CD4-positive, alpha-beta T cell treated with Interleukin-12 subunit alpha and Interleukin-12 subunit beta, for 1 hour (primary cell): ENCODE measurements around the gene IFNK.
"Not testable (repeated sequence)": the region's sequence is repeated elsewhere in the genome, so short reads cannot be mapped to it uniquely, and the experiment has no call there.

ENCODE experiments used
- DNase-seq: peaks from one replicate; pipeline ENCODE4 v3.0.0-alpha.2; 2020

The IFNK gene

GRCh38 chr9:27524236-27524635 is at the start of gene IFNK:
TSS of gene IFNK (plus strand) at chr9:27524290. CDS start at chr9:27524337, 47 bp downstream.
- no peak for DNase-seq

- DNase-seq = no peak
Measured at GRCh38 chr9:27474305-27474704, 49.8 kb upstream of the IFNK start.

- DNase-seq = no peak
Measured at GRCh38 chr9:27475057-27475595, 49.0 kb upstream of the IFNK start.

GRCh38 chr9:27476870-27477515 is 47.1 kb upstream of the IFNK start:
- DNase-seq = no peak

GRCh38 chr9:27478322-27478721 is 45.8 kb upstream of the IFNK start:
- no peak for DNase-seq

GRCh38 chr9:27482709-27483108 is 41.4 kb upstream of the IFNK start:
- no peak for DNase-seq

- DNase-seq = no peak
Measured at GRCh38 chr9:27483576-27483975, 40.5 kb upstream of the IFNK start.

- no peak for DNase-seq
Measured at GRCh38 chr9:27485158-27485557, 38.9 kb upstream of the IFNK start.

GRCh38 chr9:27487128-27487640 is 36.9 kb upstream of the IFNK start:
- no peak for DNase-seq

- no peak for DNase-seq
Measured at GRCh38 chr9:27487927-27488326, 36.2 kb upstream of the IFNK start.

GRCh38 chr9:27489087-27489876 is 34.8 kb upstream of the IFNK start:
- no peak for DNase-seq

GRCh38 chr9:27491154-27491553 is 32.9 kb upstream of the IFNK start:
- DNase-seq = no peak

GRCh38 chr9:27495480-27496134 is 28.5 kb upstream of the IFNK start:
- no peak for DNase-seq

GRCh38 chr9:27496135-27496504 is 28.0 kb upstream of the IFNK start:
- DNase-seq = no peak

- no peak for DNase-seq
Measured at GRCh38 chr9:27497883-27498417, 26.1 kb upstream of the IFNK start.

GRCh38 chr9:27499451-27499850 is 24.6 kb upstream of the IFNK start:
- DNase-seq = no peak

GRCh38 chr9:27500902-27501301 is 23.2 kb upstream of the IFNK start:
- DNase-seq = not testable (repeated sequence)

- no peak for DNase-seq
Measured at GRCh38 chr9:27503623-27504022, 20.5 kb upstream of the IFNK start.

- DNase-seq = no peak
Measured at GRCh38 chr9:27504259-27504658, 19.8 kb upstream of the IFNK start.

GRCh38 chr9:27505744-27506161 is 18.3 kb upstream of the IFNK start:
- DNase-seq = no peak

GRCh38 chr9:27506981-27507380 is 17.1 kb upstream of the IFNK start:
- no peak for DNase-seq

- DNase-seq = no peak
Measured at GRCh38 chr9:27510780-27511179, 13.3 kb upstream of the IFNK start.

GRCh38 chr9:27511771-27512170 is 12.3 kb upstream of the IFNK start:
- DNase-seq = no peak
